GM19023 (cell line): ENCODE results near the gene GPR52.
"Not testable (repeated sequence)": the region's sequence is repeated elsewhere in the genome, so short reads cannot be mapped to it uniquely, and the experiment has no call there.

Experiments used
- ATAC-seq: cut with Tn5 transposase; IDR thresholded peaks from one replicate; pipeline ENCODE4 v1.9.1; 2021; ENCODE audit warnings: mild to moderate bottlenecking, moderate library complexity; ENCODE audit not compliant: unreplicated experiment

The GPR52 gene, protein sequence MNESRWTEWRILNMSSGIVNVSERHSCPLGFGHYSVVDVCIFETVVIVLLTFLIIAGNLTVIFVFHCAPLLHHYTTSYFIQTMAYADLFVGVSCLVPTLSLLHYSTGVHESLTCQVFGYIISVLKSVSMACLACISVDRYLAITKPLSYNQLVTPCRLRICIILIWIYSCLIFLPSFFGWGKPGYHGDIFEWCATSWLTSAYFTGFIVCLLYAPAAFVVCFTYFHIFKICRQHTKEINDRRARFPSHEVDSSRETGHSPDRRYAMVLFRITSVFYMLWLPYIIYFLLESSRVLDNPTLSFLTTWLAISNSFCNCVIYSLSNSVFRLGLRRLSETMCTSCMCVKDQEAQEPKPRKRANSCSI

DNA sequence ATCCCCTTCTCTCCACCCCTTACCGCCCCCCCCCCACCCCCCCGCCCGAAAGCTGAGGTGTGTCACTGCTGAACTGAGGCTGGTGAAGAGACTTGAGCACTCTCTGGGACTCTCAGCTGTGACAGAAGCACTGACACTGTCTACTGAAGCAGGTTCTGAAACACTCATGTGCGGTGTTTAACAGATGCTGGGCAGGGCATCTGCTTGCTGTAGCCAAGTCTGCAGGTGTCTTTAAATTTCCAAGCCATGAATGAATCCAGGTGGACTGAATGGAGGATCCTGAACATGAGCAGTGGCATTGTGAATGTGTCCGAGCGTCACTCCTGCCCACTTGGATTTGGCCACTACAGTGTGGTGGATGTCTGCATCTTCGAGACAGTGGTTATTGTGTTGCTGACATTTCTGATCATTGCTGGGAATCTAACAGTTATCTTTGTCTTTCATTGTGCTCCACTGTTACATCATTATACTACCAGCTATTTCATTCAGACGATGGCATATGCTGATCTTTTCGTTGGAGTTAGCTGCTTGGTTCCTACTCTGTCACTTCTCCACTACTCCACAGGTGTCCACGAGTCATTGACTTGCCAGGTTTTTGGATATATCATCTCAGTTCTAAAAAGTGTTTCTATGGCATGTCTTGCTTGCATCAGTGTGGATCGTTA, at the start of gene GPR52:
Gene GPR52 (plus strand): TSS at position 99 of the 665 bp plus-strand sequence. CDS start 148 bp downstream, at position 247.
- ATAC-seq: no peak

DNA sequence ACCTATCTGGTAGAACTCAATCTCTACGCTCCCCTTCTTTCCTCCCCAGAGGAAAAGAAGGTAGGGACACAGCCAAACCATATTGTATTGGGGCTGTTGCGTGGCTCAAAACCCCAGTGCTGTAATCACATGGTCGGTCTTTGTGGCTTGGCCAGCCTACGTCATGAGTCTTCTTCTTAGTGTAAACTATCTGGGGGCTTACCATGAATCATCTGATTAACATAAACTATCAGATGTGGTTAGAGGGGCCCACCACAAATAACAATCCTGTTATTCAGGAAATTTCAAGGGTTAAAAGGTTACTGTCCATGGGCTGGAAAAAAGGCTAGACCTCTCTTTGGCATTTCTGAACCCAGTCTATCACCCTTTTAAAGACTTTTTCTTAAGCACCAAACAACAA, 49.5 kb upstream of the GPR52 start:
- ATAC-seq: no peak

DNA sequence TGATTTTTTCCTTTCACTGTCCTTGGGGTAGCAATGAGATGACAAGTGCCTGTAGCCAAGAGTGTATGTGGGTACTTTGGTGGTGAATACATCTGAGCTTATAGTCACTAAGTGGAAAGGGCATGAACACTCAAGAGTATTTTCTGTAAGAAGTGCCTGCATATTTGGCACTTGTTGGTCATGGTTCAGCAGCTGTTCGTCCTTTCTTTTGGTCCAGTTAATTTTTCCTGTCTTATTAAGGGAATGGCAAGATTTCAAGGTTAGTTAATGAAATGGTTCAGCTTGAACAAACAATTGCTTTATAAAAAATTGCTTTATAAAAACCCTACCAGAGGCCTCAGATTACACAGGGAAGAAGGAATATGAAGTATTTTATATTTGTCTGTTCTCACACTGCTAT, 48.6 kb upstream of the GPR52 start:
- ATAC-seq: no peak

- no peak for ATAC-seq
These were observed 46.7 kb upstream of the GPR52 start for GRCh38 chr1:174401075-174401474.

- no peak for ATAC-seq
These were observed 42.5 kb upstream of the GPR52 start for GRCh38 chr1:174405219-174405618.

DNA sequence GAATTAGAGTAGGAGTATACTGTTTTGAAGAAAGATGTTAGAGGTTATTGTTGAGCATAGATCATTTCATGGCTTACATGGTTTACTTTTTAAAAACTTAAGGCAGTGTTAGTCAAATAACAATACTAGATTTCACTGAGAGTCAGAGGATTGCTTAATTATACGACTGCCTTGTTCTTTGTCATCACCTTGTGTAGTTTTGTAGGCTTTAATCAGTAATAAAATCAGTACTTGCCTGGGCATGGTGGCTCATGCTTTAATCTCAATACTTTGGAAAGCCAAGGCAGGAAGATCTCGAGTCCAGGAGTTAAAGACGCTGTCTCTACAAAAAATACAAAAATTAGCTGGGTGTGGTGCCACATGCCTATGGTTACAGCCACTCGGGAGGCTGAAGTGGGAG, 41.3 kb upstream of the GPR52 start:
- ATAC-seq: no peak

GRCh38 chr1:174407665-174408064, 40.1 kb upstream of the GPR52 start:
- no peak for ATAC-seq

DNA sequence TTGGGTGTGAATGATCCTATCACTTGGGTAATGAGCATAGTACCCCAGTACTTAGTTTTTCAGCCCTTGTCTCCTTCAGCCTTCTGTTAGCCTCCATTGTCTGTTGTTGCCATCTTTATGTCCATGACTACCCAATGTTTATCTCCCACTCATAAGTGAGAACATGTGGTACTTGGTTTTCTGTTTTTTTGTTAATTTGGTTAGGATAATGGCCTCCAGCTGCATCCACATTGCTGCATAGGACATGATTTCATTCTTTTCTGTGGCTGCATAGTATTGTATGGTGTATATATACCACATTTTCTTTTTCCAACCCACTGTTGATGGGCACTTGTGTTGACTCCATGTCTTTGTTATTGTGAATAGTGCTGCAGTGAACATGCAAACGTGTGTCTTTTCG, 39.6 kb upstream of the GPR52 start:
- no peak for ATAC-seq

- ATAC-seq: not testable (repeated sequence)
These were observed 38.0 kb upstream of the GPR52 start for GRCh38 chr1:174409801-174410200.

GRCh38 chr1:174413632-174414031, 34.1 kb upstream of the GPR52 start:
- ATAC-seq: no peak

- no peak for ATAC-seq
These were observed 33.6 kb upstream of the GPR52 start for GRCh38 chr1:174414203-174414602.

DNA sequence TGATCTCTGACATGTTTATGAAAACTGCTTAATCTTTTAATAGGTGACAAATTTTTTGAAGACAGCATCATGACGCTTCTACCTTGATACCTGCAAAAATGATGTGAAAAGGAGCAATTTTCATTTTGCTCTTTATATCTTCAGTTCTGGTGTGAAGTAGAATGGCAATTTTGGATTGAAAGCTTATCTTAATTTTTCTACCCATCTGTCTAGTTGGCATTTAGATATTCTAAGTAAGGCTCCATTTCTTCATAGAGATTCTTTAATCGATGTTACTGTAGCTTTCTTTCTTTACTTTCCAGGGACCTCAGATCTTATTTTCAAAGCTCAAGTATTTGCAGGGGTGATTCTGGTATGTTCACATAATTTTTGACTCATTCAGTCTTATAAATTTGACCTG, 32.3 kb upstream of the GPR52 start:
- no peak for ATAC-seq

GRCh38 chr1:174417921-174418320, 29.8 kb upstream of the GPR52 start:
- ATAC-seq: no peak

DNA sequence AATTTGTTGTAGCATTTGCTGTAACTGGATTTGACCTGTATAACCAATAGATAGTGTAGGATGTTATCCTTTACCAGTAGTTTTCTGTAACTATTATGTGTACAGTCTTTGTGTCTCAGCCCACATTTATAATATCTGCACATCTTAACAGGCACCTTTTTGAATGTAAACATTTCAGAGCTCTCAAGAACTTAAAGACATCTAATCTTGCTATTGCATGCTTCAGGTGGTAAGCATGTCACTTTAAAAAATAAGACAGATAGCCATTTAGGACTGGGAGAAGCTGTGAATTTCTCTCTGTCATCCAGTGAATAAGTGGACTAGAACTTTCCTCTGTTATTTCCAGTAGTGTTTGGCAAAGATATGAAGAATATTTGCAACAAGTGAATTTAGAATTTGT, 22.6 kb upstream of the GPR52 start:
- ATAC-seq: no peak

DNA sequence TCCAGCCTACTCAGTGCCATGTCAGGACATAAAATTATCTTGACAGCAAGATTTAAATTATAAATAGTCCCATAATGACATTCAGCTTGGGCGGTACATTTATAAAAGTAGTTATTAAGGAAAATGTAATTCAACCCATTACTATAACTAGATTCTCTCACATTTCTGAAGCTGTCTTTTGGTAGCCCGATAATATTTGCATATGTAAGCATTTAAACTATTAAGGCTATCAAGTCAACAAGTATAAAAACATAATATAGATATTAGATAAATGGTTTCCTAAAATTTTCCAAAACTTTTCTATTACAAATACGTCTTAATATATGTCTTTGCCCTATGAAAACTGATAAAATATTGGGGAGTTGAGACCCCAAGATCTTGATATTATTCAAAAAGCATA, 21.6 kb upstream of the GPR52 start:
- no peak for ATAC-seq

DNA sequence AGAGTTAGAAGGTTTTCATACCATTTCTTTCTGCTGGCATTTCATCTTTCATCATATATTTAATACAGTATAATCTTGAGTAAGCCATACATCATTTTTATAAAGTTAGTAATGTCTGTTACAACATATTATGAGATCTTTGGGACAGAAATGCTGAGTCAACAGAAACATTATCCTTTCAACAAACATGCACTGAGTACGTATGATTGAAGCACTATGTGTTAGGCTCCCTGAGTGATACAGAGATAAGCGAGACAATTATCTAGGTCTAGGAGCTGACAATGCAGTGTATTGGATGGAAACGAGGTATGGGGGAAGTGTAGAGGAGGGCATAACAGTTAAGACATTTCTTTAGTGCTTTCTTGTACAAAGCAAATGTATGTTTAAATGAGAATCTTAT, 19.7 kb upstream of the GPR52 start:
- ATAC-seq: no peak

DNA sequence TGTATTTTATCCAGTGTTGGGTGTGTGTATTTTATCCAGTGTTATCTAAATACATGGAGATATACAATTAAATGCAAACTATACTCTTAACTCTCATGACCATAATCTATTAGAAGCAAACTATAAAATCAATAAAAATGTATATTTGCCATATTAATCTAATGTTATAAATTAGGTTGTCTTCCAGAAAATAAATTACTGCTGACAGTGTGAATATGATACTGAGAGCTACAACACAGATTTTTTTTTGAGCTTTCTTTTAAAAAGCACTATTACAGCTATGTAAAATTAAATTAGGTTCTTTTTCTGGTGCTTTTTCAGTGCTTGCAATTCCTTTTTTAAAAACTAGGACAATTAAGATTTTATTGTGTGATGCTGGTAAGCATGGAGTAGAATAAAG, 19.0 kb upstream of the GPR52 start:
- ATAC-seq: no peak

GRCh38 chr1:174433451-174433850, 14.3 kb upstream of the GPR52 start:
- ATAC-seq: no peak

DNA sequence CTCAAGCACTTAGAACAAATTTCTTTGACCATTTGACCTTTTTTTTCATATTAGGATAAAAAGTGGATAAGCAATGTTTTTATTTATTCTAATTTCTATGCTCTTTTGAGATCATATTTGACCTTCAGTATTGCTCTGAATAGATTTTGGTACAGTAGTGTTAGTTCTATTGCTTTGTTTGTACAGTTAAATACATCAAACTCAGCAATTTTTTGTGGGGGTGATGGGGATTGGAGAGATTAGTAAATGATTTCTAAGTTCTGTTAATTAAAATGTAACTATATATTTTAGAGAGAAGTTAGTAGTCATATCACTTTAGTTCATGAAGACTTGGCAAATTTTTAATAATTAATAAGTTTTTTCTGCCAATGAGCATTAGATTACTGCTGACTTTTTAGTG, 2.4 kb upstream of the GPR52 start:
- no peak for ATAC-seq

DNA sequence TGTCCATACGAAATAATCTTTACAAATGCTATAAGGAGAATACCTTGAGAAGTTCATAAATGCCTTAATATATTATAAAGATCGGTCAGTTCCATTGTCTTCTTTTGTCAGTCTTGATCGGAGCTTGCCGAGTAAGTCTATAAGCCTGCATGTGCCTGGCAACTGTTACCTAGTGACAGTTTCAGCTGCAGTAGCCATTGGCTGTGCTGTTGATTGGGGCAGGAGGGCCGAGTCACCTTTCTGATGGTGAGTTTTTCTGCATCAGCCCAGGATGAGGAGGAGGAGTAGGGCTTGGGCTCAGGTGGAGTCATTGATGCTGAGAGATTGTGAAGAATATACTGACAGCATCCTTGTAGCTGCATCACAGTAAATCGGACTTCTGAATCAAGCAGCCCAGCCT, 1.9 kb upstream of the GPR52 start:
- ATAC-seq: no peak

- no peak for ATAC-seq
These were observed 743 bp downstream of the GPR52 start for GRCh38 chr1:174448531-174448883.

- ATAC-seq: no peak
These were observed 1.2 kb downstream of the GPR52 start for GRCh38 chr1:174448974-174449373.

DNA sequence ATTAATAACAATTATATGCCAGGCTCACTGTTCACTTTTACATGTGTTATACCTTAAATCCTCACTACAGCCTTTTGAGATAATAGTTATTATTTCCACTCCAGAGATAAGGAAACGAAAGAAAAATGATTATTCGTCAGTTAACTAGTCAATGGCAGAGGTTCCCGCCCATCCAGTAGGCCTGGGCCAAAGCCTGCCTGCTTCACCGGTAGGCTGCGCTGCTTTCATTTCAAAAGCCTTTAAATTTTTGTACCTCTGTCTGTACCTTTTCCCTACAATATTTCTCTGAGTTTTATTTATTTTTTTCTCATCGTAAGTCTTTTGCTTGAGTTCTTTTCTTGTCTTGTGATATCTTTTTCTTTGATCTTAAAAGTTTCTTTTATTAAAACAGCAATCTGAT, 3.6 kb downstream of the GPR52 start:
- ATAC-seq: no peak
